Stimulated activated CD4-positive, alpha-beta T cell treated with anti-CD3 and anti-CD28 coated beads, TNF-alpha, amount 100 ng/mL, for 4 hours (primary cell): ENCODE measurements around the gene SYCE1.

Experiments used
- DNase-seq, 3 experiments: peaks; one replicate each; pipeline ENCODE4 v3.0.0-alpha.2; 2020; ENCODE audit warnings: low read depth in 3 of 3

SYCE1 gene

DNA sequence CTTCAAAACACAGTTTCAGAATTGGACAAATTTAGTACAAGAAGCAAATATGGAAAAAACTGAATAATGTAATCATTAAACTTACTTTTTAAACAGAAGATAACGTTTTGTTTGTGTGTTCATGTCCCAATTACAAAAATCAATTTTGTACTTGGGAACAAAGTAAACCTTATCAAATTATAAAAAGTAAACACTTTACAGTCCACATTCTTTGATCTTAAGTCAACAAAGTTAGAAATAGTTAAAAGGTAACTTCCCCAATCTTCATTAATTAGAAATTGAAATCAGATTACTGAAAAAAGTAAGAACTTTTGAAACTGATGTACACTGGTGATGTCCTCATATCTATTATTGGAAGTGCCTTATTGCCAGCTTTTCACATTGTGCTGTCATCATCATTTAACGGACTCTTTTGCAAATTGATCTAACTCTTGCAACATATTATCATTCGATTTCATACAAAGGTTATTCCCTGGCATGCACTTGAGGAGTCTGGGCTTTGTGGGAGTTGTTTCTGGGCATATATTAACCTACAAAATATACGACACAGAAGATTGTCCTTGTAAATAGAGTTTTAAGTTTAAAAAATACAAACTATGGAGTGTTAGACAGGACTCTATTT is 53.4 kb downstream of the SYCE1 start:
- DNase-seq, result no peak

DNA sequence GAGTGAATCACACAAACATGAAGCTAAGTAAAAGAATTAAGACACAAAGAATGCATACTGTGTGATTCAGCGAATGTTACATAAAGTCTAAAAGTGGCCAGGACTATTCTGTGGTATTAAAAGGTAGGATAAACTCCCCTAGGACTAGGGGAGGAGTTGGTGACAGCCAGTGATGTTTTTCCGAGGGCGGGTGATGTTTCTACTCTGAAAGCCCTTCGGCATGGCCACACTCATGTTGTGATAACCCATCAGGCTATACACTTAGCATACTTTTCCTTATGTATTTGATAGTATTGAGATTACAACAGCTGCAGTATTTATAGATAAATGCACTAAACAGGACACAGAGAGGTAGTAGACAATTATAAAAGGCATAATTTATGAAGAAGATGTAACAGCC is 54.0 kb downstream of the SYCE1 start:
- no peak for DNase-seq

DNA sequence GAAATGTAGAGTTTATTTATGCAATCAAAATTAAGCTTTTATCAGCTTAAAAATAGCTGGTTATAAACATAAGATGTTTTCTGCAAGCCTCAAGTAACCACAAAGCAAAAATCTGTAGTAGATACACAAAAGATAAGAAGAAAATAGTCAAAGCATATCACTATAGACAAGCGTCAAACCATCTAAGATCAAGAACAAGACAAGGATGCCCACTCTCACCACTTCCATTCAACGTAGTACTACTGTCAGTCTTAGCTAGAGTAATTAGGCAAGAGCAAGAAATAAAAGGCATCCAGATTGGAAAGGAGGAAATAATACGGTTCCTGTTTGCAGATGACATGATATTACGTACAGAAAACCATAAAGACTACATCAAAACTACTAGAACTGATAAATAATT is 55.7 kb downstream of the SYCE1 start:
- DNase-seq, result no peak
